Coronary artery (tissue), 2 donors: ENCODE measurements around the gene CETP.

Source experiments
- DNase-seq: peaks from one replicate; pipeline ENCODE4 v3.0.0-alpha.2; 2017; ENCODE audit warnings: low spot score
- H3K27ac ChIP-seq, 2 donors: fragments of 200-600 bp; sonication (generic); one replicate each; pipeline ENCODE4 v1.5.1; 2016 to 2019
- H3K4me3 ChIP-seq: fragments of 200-600 bp; sonication (generic); 2 replicates; pipeline ENCODE4 v1.5.1; 2016; ENCODE audit warnings: mild to moderate bottlenecking, moderate library complexity
- CTCF ChIP-seq: fragments of 200-600 bp; sonication (generic); IDR thresholded peaks from one replicate; pipeline ENCODE4 v1.5.1; 2019; ENCODE audit warnings: antibody characterized with exemption

The CETP gene

GRCh38 chr16:56950455-56950854, 11.3 kb upstream of the CETP start:
- no peak for DNase-seq
- Histone ChIP-seq H3K27ac (no peak overlapping the region), H3K4me3 (no peak overlapping the region)
- TF ChIP-seq CTCF, result no peak

DNA sequence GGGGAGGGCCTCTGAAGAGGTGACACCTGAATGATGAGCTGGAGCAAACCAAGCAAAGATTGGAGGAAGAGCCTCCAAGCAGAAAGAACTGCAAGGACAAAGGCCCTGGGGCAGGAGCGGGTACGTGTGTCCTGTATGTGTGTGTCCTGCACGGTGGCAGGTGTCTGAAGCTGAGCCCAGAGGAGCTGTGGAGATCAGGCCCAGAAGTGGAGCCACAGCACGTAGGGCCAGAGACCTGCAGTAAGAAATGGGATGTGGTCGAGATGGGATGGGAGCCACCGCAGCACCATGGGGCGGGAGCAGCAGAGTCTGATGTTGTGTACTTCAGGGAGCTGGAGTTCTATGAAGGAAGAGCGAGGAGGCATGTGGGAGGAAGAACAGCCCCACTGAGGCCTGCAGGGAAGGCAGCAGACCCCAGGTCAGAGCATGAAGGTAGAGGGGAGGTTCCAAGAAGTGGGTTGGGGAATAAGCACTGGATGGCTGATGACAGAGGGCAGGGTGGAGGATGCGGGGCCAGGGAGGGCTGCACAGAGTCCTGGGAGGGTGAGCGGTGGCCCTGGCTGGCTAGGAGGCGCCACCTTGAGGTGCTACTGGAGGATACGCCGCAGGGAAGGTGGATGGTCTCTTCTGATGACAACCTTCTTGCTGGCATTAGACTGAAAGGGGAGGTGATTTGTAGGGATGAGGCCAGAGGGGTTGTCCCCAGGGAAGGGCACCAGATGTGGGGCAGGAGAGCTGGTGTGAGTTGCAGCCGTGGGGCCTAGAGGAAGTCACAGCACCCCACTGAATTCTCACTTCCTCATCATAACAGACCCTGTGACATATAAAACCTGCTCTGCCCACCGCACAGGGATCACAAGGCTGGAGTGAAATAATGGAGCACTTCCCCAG, 10.6 kb upstream of the CETP start:
- no peak for TF ChIP-seq CTCF
- Histone ChIP-seq H3K4me3 (no peak overlapping the region), H3K27ac (peak overlapping the region in 1 of 2 donors; percentile 5)
- no peak for DNase-seq

- TF ChIP-seq CTCF, result no peak
- DNase-seq, result no peak
- H3K4me3 ChIP-seq, result no peak overlapping the region
- no peak overlapping the region for H3K27ac ChIP-seq
Observed at GRCh38 chr16:56953006-56953405, 8.7 kb upstream of the CETP start.

GRCh38 chr16:56956076-56956475, 5.7 kb upstream of the CETP start:
- no peak for DNase-seq

DNA sequence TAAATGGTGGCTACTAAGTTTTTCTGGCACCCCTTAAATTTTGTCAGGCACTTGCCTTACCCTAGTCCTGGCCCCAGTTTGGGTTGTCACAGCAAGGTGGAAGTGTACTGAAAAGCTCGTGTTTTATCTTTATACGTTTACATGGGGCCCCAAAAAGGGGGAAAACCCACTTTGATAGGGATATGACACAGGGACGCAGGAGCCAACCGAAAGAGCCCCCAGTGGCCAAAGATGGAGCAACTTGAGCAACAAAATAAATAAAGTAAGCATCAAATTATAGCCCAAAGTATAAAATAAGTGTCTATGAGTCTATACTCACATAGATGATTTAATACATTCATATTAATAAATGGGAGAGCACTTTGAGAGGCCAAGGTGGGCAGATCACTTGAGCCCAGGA, 5.0 kb upstream of the CETP start:
- no peak for TF ChIP-seq CTCF
- no peak for DNase-seq
- Histone ChIP-seq H3K27ac (no peak overlapping the region), H3K4me3 (no peak overlapping the region)

More at GRCh38 chr16:56956076-56956475, 5.7 kb upstream of the CETP start:
- no peak for TF ChIP-seq CTCF
- Histone ChIP-seq H3K27ac (no peak overlapping the region), H3K4me3 (no peak overlapping the region)

DNA sequence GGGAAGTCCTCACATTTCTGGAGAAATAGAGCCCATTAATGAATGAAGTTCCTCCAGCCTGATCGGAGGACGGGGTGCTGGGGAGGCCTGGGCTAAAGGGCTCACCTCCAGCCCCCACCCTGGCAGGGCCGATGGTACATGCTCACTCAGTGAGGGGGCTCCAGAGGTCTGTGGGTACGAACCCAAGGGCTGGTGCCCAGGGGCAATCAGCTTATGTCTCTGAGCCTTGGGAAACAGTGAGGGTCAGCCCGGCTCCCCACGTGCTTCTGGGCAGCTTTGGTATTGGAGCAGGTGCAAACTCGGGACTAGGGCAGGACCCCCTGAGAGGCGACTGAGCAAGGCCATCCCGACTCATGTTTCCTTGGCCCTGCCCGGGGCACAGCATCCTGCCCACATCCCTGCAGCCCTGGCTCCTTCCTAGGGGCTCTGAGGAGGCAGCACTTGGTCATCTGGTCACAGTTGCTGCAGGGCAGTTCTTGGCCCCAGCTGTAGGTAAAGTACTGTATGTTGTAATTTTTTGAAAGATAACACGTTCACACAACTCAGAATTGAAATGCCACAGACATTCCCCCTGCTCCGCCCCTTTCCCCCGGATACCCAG, 969 bp upstream of the CETP start:
- Histone ChIP-seq H3K27ac (no peak overlapping the region), H3K4me3 (no peak overlapping the region)
- no peak for DNase-seq
- TF ChIP-seq CTCF, result no peak

- TF ChIP-seq CTCF, result no peak
Observed at GRCh38 chr16:56961386-56961785, 364 bp upstream of the CETP start.

More at GRCh38 chr16:56961386-56961785, 364 bp upstream of the CETP start:
- Histone ChIP-seq H3K4me3 (no peak overlapping the region), H3K27ac (peak overlapping the region in 1 of 2 donors; percentile 43)
- no peak for DNase-seq
